Mesodermal cell (in vitro differentiated cells): Measurements from ENCODE around the gene ZNF106.

Experiments used
- H3K27ac ChIP-seq: 2 replicates; pipeline ENCODE4 v1.7.0; 2013; ENCODE audit warnings: mild to moderate bottlenecking, low read depth, low read length, moderate library complexity; ENCODE audit not compliant: severe bottlenecking
- H3K36me3 ChIP-seq: 2 replicates; pipeline ENCODE4 v1.7.1; 2013; ENCODE audit warnings: mild to moderate bottlenecking, low read length, moderate library complexity; ENCODE audit not compliant: control insufficient read depth, insufficient read depth
- H3K4me1 ChIP-seq: one replicate; pipeline ENCODE4 v1.7.1; 2013; ENCODE audit warnings: mild to moderate bottlenecking, low read length; ENCODE audit not compliant: insufficient read depth, control insufficient read depth, poor library complexity, severe bottlenecking
- H3K4me3 ChIP-seq: 2 replicates; pipeline ENCODE4 v1.7.0; 2013; ENCODE audit warnings: low read length, control low read depth, mild to moderate bottlenecking; ENCODE audit not compliant: insufficient read depth, poor library complexity, severe bottlenecking; ENCODE audit errors: extremely low read depth
- H3K9me3 ChIP-seq: 2 replicates; pipeline ENCODE4 v1.7.1; 2013; ENCODE audit warnings: mild to moderate bottlenecking, low read length, moderate library complexity; ENCODE audit not compliant: control insufficient read depth
- WGBS, 2 experiments: methylation state at CpG; one replicate each; pipeline ENCODE4 v1.1.5; 2013; ENCODE audit warnings: missing lambda C conversion rate in 2 of 2; ENCODE audit not compliant: insufficient coverage in 2 of 2; 5-methylcytosine and 5-hydroxymethylcytosine counted together

Gene ZNF106

DNA sequence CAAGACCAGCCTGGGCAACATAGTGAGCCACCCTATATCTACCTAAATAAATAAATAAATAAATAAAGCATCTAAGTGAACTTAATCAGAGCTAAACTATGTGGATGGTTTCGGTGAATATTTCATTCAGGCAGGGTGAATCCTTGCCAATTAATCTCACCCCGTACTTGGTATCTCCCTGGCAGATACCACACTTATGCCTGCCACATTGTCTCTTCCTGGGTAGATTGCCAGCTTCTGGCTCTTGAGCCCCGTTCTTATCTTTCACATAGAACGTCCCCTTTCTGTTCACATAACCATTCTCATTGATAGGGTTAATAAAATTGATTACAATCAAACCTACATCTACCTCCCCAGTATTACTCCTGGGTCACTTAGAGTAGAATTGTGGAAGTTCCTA is 11.5 kb upstream of the ZNF106 start:
- no peak overlapping the region for H3K27ac ChIP-seq
- H3K4me3 ChIP-seq = no peak overlapping the region
- H3K36me3 ChIP-seq = peaks cover 49% of the 10 kb centered on the region
- H3K4me1 ChIP-seq = peaks cover 16% of the 10 kb centered on the region
- 94 to 100% methylated on average over 2 of the region's 4 CpGs for WGBS, 2 experiments
- no peaks in the 10 kb centered on the region for H3K9me3 ChIP-seq

DNA sequence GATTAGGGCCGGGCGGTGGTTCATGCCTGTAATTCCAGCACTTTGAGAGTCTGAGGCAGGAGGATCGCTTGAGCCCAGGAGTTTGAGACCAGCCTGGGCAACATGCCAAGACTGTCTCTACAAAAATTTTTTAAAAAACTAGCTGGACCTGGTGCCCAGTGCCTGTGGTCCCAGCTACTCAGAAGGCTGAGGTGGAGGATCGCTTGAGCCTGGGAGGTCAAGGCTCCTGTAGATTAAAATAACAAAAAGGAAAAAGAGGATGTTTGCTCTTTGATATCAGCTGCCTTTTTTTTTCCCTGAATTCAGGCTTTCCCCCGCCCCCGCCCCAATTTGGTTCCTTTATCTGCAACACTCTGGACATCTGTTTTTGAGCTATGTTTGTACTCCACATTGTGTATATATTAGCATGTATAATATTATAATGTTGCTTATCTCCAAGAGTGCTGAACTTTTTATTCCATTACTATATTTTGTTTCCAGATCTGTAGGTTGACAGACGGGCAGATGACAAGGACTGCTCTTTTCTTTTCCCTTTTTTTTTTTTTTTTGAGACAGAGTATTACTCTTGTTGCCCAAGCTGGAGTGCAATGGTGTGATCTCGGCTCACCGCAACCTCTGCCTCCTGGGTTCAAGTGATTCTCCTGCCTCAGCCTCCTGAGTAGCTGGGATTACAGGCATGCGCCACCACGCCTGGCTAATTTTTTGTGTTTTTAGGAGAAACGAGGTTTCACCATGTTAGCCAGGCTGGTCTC is 9.1 kb upstream of the ZNF106 start:
- WGBS, 2 experiments = 68 to 88% methylated on average over 4 to 7 of the region's 12 CpGs
- Histone ChIP-seq H3K4me1 (peaks cover 16% of the 10 kb centered on the region), H3K27ac (peak overlapping the region; percentile 43), H3K9me3 (no peaks in the 10 kb centered on the region), H3K4me3 (no peak overlapping the region), H3K36me3 (peaks cover 44% of the 10 kb centered on the region)

DNA sequence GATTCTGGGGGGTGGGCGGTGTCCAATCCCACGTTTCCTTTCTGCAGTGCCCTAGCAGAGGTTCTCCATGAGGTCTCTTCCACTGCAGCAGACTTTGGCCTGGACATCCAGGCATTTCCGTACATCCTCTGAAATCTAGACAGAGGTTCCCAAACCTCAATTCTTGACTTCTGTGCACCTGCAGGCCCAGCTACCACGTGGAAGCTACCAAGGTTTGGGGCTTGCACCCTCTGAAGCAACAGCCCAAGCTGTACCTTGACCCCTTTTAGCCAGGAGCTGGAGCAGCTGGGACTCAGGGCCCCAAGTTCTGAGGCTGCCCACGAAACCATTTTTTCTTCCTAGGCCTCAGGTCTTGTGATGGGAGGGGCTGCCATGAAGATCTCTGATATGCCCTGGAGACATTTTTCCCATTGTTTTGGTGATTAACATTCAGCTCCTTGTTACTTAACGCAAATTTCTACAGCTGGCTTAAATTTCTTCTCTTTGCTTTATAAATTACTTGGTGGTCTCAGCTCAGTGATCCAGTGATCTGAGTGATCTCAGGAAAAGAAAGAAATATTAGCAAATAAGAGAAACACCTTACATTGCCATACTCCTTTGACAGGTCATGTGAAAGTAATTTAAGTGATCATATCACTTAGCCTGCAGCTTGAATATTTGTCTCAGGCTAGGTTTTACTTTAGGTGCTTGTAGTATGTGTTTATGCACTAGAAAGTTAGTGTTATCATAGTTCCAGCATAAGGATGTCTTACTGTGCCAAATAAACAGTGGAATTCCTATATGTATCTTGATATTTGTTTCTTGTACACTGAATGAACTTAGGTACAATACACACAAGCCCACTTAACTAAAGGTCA is 7.5 kb upstream of the ZNF106 start:
- peaks cover 18% of the 10 kb centered on the region for H3K4me1 ChIP-seq
- 30 to 87% methylated on average over 1 to 5 of the region's 6 CpGs for WGBS, 2 experiments

DNA sequence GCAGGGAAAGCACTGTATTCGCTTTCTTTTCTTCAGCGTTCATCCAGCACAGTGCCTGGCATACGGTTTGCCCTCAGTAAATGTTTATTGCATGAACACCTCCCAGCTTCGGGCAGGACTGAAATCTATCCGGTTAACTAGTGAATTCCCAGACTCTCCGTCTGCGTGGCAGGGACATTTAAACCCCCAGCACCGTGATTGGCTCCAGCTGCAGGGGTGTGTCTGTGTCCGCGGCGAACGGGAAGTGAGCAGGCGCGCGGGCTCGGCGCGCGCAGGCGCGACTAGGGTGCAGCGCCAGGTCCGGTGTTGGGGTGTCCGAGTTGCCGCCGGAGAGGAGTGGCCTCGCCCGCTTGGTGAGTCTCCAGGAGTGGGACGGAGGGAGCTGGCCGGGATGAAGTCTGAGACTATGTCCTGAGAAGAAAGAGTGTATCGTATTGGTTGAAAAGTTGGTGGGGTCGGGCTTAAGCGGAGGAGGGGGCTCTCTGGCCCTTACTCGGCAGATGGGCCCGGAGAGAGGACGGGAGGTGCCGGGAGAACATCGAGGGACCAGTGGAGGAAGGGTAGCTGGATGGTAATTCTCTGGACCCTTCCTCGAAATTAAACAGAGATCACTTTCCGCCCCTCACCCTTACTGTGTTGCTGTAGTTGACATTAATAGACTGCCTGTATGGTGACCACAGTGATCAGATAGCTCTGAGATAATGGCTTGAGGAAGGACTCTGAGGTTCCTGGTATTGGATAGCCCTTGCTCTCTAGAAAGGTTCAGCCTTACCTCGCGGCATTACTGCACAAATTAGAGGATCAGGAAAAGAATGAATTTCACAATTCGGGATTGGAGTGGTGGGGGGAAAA is 4.6 kb upstream of the ZNF106 start, which contains the start of gene SNAP23:
Gene SNAP23 (plus strand): TSS at position 274 of the 852 bp plus-strand sequence. CDS start 16,213 bp downstream, outside the sequence.
- peaks cover 14% of the 10 kb centered on the region for H3K36me3 ChIP-seq
- H3K9me3 ChIP-seq = no peaks in the 10 kb centered on the region
- H3K4me3 ChIP-seq = peak within 1 kb of the TSS; percentile 74
- peak within 1 kb of the TSS; percentile 95 for H3K27ac ChIP-seq
- H3K4me1 ChIP-seq = peaks cover 26% of the 10 kb centered on the region
- 0 to 1% methylated on average over 30 to 33 of the region's 43 CpGs for WGBS, 2 experiments

More for the DNA sequence above, 7.5 kb upstream of the ZNF106 start:
- H3K36me3 ChIP-seq = peaks cover 36% of the 10 kb centered on the region
- H3K4me3 ChIP-seq = no peak overlapping the region
- peak overlapping the region; percentile 41 for H3K27ac ChIP-seq
- H3K9me3 ChIP-seq = no peaks in the 10 kb centered on the region

DNA sequence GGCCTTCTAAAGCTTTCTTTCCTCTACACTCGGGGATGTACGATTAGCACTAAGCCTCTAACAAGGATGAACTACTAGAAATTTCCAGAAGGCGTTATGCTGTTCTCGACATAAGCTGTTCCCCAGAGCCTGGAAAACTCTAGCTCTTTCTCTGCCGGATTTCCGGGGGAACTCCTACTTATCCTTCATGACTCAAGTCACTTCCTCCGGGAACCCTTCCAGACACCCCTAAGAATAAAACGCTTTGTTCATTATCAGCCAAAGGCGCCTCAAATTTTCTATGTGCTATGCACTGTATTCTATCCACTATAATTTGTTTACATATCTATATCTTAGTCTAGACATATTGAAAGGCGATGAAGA is 4.0 kb upstream of the ZNF106 start:
- H3K9me3 ChIP-seq = no peaks in the 10 kb centered on the region
- H3K4me3 ChIP-seq = peak overlapping the region; percentile 74
- H3K4me1 ChIP-seq = peaks cover 26% of the 10 kb centered on the region
- WGBS, 2 experiments = 72 to 85% methylated on average over 7 of the region's 10 CpGs
- peaks cover 14% of the 10 kb centered on the region for H3K36me3 ChIP-seq
- peak overlapping the region; percentile 95 for H3K27ac ChIP-seq

DNA sequence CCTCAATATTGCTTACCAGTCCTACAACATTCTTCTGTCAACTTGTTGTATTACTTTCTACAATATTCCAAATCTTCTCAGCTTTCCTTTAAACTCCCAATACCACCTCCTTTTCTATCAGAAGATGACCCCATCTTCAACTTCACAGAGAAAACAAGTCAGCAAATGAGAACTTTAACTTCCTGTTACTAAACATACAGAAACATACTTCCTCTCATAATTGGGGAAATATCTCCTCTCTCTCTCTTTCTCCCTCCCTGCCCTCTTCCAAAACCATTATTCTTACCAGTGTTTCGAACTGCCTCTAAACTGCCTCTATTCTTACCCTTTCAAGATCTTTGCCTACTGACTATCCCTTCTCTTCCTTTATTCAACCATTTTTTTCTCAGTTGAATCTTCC is 2.7 kb upstream of the ZNF106 start:
- peaks cover 21% of the 10 kb centered on the region for H3K4me1 ChIP-seq
- H3K27ac ChIP-seq = no peak overlapping the region
- H3K9me3 ChIP-seq = no peaks in the 10 kb centered on the region
- H3K4me3 ChIP-seq = no peak overlapping the region
- 89 to 92% methylated on average over 1 of the region's 1 CpG for WGBS, 2 experiments
- H3K36me3 ChIP-seq = peaks cover 14% of the 10 kb centered on the region

DNA sequence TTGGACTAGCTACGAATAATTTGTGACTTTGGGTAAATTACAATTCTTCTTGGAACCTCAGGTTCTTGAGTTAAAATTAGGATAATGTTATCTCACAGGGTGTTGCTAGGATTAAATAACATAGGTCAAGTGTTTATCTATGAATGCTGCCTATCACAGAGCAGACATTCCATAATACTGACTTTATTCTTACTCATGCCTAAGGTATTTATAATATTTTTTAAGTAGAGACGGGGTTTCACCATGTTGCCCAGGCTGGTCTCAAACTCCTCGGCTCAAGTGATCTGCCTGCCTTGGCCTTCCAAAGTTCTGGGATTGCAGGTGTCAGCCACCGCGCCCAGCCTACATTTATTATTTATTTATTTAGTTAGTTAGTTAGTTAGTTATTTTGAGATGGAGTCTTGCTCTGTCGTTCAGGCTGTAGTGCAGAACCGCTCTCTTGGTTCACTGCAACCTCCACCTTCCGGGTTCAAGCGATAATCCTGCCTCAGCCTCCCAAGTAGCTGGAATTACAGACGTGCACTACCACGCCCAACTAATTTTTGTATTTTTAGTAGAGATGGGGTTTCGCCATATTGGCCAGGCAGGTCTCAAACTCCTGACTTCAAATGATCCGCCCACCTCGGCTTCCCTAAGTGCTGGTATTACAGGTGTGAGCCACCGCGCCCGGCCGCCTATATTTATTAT is 741 bp upstream of the ZNF106 start:
- 90 to 93% methylated on average over 10 to 11 of the region's 18 CpGs for WGBS, 2 experiments
- peaks cover 11% of the 10 kb centered on the region for H3K36me3 ChIP-seq
- peak overlapping the region; percentile 80 for H3K4me3 ChIP-seq
- no peaks in the 10 kb centered on the region for H3K9me3 ChIP-seq
- peaks cover 10% of the 10 kb centered on the region for H3K4me1 ChIP-seq
- H3K27ac ChIP-seq = peak overlapping the region; percentile 99

DNA sequence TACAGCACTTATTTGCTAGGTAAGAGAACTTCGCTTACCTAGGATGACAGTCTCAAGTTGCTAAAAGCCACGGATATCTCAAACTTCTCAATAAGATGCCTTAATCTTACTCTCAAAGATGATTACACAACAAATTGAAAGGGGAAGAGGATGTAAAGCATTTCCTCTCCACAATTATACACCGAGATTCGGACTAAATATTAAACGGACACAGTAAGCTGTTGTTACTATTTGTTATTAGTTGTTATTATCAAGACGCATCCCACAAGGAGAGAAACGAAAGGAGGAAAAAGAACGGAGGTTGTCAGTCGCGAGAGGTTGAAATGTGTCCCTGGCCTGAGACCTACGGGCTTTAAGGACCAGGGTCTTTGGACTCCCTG is 660 bp downstream of the ZNF106 start:
- Histone ChIP-seq H3K36me3 (peaks cover 13% of the 10 kb centered on the region), H3K4me3 (peak overlapping the region; percentile 80), H3K27ac (peak overlapping the region; percentile 99), H3K4me1 (peaks cover 10% of the 10 kb centered on the region), H3K9me3 (no peaks in the 10 kb centered on the region)
- 0% methylated on average over 5 to 6 of the region's 11 CpGs for WGBS, 2 experiments

DNA sequence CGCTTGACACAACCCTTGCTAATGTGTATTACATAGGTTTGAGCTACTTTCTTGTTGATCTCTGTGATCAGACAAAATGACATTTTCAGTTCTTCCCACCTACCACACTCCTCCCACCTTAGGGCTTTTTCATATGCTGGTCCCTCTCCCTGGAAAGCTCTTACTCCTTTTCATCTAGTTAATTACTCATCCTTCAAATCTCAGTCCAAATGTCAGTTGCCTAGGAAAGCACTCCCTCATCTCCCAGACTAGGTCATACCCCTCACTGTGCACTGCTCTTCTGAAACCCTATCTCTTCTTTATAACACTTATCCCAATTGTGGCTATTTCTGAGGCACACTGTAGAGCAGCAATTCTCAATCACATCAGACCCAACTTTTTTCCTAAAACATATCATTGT is 7.3 kb downstream of the ZNF106 start:
- Histone ChIP-seq H3K27ac (no peak overlapping the region), H3K9me3 (no peaks in the 10 kb centered on the region), H3K4me3 (no peak overlapping the region), H3K36me3 (peaks cover 22% of the 10 kb centered on the region), H3K4me1 (no peaks in the 10 kb centered on the region)
- no CpG with 5 or more reads among the region's 1 CpG for WGBS, 2 experiments

DNA sequence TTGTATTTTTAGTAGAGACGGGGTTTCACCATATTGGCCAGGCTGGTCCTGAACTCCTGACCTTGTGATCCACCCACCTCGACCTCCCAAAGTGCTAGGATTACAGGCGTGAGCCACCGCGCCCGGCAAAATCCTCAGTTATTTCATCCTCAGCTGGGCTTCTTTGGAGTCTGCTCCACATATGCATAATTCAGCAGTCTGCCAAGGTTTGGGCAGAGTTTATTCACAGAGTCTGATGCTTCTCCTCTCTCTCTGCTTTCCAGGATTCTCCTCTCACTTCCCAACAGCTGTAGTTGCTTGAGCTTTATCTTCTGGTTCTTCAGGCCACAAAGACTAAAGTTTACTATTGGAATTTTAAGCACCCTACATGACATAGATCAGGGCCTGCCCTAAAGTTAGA is 8.2 kb downstream of the ZNF106 start:
- no peaks in the 10 kb centered on the region for H3K4me1 ChIP-seq
- WGBS, 2 experiments = 90 to 94% methylated on average over 6 of the region's 6 CpGs
- no peaks in the 10 kb centered on the region for H3K9me3 ChIP-seq
- H3K4me3 ChIP-seq = no peak overlapping the region
- no peak overlapping the region for H3K27ac ChIP-seq
- H3K36me3 ChIP-seq = peaks cover 16% of the 10 kb centered on the region
